GM19397 (cell line): Measurements from ENCODE around the gene TSSC4.

Experiments
- ATAC-seq: cut with Tn5 transposase; IDR thresholded peaks from one replicate; pipeline ENCODE4 v1.9.1; 2021; ENCODE audit warnings: mild to moderate bottlenecking, moderate library complexity; ENCODE audit not compliant: unreplicated experiment

The TSSC4 gene

GRCh38 chr11:2431395-2431794 lies 30.8 kb downstream of the TSSC4 start:
- no peak for ATAC-seq

- no peak for ATAC-seq
Measured at GRCh38 chr11:2432171-2432621, 31.6 kb downstream of the TSSC4 start.

- no peak for ATAC-seq
Measured at GRCh38 chr11:2432628-2433071, 32.1 kb downstream of the TSSC4 start.

- ATAC-seq: no peak
Measured at GRCh38 chr11:2433106-2433925, 32.8 kb downstream of the TSSC4 start.

- ATAC-seq: no peak
Measured at GRCh38 chr11:2434008-2434407, 33.5 kb downstream of the TSSC4 start.

GRCh38 chr11:2434506-2435255 lies 34.1 kb downstream of the TSSC4 start:
- no peak for ATAC-seq

- ATAC-seq: no peak
Measured at GRCh38 chr11:2435288-2436012, 34.9 kb downstream of the TSSC4 start.

- no peak for ATAC-seq
Measured at GRCh38 chr11:2436013-2436520, 35.5 kb downstream of the TSSC4 start.

- no peak for ATAC-seq
Measured at GRCh38 chr11:2436521-2437031, 36.0 kb downstream of the TSSC4 start.

- ATAC-seq: no peak
Measured at GRCh38 chr11:2437516-2437915, 37.0 kb downstream of the TSSC4 start.

- no peak for ATAC-seq
Measured at GRCh38 chr11:2439820-2440219, 39.3 kb downstream of the TSSC4 start.

GRCh38 chr11:2440646-2441045 lies 40.1 kb downstream of the TSSC4 start:
- ATAC-seq: no peak

- no peak for ATAC-seq
Measured at GRCh38 chr11:2441171-2441570, 40.6 kb downstream of the TSSC4 start.

- no peak for ATAC-seq
Measured at GRCh38 chr11:2442589-2442988, 42.0 kb downstream of the TSSC4 start.

- no peak for ATAC-seq
Measured at GRCh38 chr11:2443406-2443805, 42.9 kb downstream of the TSSC4 start.

- ATAC-seq: no peak
Measured at GRCh38 chr11:2443881-2444820, 43.6 kb downstream of the TSSC4 start, which contains the start of gene TRPM5. Gene TRPM5 (minus strand): TSS chr11:2444514. CDS start chr11:2423036, 21,478 bp downstream.

- ATAC-seq: no peak
Measured at GRCh38 chr11:2444821-2445745, 44.5 kb downstream of the TSSC4 start, which contains the start of gene KCNQ1. Gene KCNQ1 (plus strand): TSS chr11:2445008. CDS start chr11:2445099, 91 bp downstream.

- ATAC-seq: no peak
Measured at GRCh38 chr11:2445746-2446551, 45.4 kb downstream of the TSSC4 start.
